22Rv1 (cell line): ENCODE results near the gene DIPK1B.

Experiments
- ZFX ChIP-seq: fragments of 450-650 bp; IDR thresholded peaks from 2 replicates; pipeline ENCODE4 v1.6.1; 2017; ENCODE audit warnings: antibody characterized with exemption, borderline replicate concordance
- TF ChIP-seq, protein P1 (sequence below): fragments of 450-650 bp; IDR thresholded peaks from 2 replicates; pipeline ENCODE4 v1.5.1; 2017; ENCODE audit warnings: mild to moderate bottlenecking

DNA sequence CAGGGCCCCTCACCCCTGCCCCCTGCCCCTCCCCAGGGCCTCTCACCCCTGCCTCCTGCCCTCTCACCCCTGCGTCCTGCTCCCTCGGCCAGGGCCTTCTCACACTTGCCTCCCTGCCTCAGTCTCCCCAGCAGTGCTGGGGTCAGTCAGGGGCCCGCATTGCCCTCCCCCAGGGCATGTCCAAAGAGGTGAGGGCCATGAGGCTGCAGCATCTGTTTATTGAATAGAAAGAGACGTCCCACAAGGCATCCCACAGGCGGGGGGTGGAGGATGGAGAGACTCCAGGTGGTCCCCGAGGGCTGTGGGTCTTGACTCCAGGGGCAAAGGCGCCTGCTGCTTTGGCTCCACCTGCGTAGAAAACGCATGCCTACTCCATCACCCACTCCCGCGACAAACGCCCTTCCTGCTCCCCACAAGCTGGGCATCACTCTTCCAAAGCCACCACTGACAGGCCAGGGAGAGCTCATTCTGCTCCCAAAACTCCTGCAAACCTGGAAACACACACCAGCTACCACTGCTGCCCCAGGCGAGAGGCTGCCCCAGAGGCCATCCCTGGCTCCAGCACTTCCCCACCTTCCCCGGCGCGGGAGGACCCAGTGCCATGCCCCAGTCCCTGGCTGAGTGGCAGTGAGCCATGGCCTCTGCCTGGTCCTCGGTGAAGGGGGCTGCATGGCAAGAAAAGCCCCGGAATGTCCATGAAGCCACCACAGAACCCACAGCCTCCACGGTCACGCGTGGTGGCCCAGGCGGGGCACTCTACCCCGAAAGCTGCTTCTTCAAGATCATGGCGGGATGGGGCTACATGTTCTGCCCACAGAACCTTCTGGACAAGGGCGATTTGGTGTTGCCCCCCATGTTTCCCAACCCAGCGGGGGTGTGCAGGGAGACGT is 47.3 kb downstream of the DIPK1B start:
- TF ChIP-seq, protein P1, sequence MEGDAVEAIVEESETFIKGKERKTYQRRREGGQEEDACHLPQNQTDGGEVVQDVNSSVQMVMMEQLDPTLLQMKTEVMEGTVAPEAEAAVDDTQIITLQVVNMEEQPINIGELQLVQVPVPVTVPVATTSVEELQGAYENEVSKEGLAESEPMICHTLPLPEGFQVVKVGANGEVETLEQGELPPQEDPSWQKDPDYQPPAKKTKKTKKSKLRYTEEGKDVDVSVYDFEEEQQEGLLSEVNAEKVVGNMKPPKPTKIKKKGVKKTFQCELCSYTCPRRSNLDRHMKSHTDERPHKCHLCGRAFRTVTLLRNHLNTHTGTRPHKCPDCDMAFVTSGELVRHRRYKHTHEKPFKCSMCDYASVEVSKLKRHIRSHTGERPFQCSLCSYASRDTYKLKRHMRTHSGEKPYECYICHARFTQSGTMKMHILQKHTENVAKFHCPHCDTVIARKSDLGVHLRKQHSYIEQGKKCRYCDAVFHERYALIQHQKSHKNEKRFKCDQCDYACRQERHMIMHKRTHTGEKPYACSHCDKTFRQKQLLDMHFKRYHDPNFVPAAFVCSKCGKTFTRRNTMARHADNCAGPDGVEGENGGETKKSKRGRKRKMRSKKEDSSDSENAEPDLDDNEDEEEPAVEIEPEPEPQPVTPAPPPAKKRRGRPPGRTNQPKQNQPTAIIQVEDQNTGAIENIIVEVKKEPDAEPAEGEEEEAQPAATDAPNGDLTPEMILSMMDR, result no peak
- TF ChIP-seq ZFX, result no peak
